Thyroid gland (tissue), 4 donors: ENCODE measurements around the gene ELAPOR1. TPM values are rescaled to one million over a fixed set of nuclear protein-coding genes. Genes with fewer than 3 reads are reported as not detected.

Source experiments
- DNase-seq, 2 donors: peaks; one replicate each; pipeline ENCODE4 v3.0.0-alpha.2; 2019
- H3K27ac ChIP-seq, 3 donors: fragments of 200-600 bp; sonication (generic); 1 replicate in 2 of 3; 2 replicates in 1 of 3; pipeline ENCODE4 v1.5.1; 2016 to 2019; ENCODE audit warnings: mild to moderate bottlenecking in 1 of 3, moderate library complexity in 1 of 3
- H3K27me3 ChIP-seq: fragments of 200-600 bp; sonication (generic); one replicate; pipeline ENCODE4 v1.5.1; 2019
- H3K36me3 ChIP-seq, 2 donors: fragments of 200-600 bp; sonication (generic); one replicate each; pipeline ENCODE4 v1.5.1; 2016 to 2019
- H3K4me1 ChIP-seq, 2 donors: fragments of 200-600 bp; sonication (generic); one replicate each; pipeline ENCODE4 v1.5.1; 2017 to 2019
- H3K4me3 ChIP-seq, 3 donors: fragments of 200-600 bp; sonication (generic); replicated peaks in 1 of 3; 1 replicate in 2 of 3; 2 replicates in 1 of 3; pipeline ENCODE4 v1.5.1; 2016; ENCODE audit warnings: mild to moderate bottlenecking in 1 of 3
- H3K9me3 ChIP-seq: fragments of 200-600 bp; sonication (generic); one replicate; pipeline ENCODE4 v1.5.1; 2017
- CTCF ChIP-seq, 6 experiments: fragments of 200-600 bp in 3 of 6; fragments of 450-650 bp in 3 of 6; sonication (generic) in 3 of 6; IDR thresholded peaks; one replicate each; pipeline ENCODE4 v1.5.1; 2016 to 2019; ENCODE audit warnings: antibody characterized with exemption in 6 of 6, mild to moderate bottlenecking in 2 of 6, inconsistent platforms in 1 of 6, moderate library complexity in 1 of 6
- POLR2A ChIP-seq, 2 donors: fragments of 450-650 bp; IDR thresholded peaks; one replicate each; pipeline ENCODE4 v1.6.1; 2017; ENCODE audit warnings: antibody characterized with exemption in 2 of 2, mild to moderate bottlenecking in 2 of 2, moderate library complexity in 1 of 2
- WGBS, 2 donors: methylation state at CpG; one replicate each; pipeline ENCODE4 v1.1.5; 2017; 5-methylcytosine and 5-hydroxymethylcytosine counted together
- intact Hi-C: fragments of 100-400 bp; cut with DNase I; formaldehyde crosslinking; loops from one replicate; pipeline ENCODE4 v1.15.1; 2023
- total RNA-seq, 4 donors: library from RNA; depleted of rRNA; stranded (reverse); fragments of >200 nt; gene quantifications; one replicate each; pipeline ENCODE4 v1.2.3, GENCODE V29; 2016

Gene ELAPOR1
- total RNA-seq, 4 donors from 2014 or later: 4.7 to 24.0 (median 12.3) TPM

GRCh38 chr1:109133815-109134214 is 19.9 kb downstream of the ELAPOR1 start:
- 43 to 63% methylated on average over 2 of the region's 2 CpGs for WGBS, 2 donors
- Histone ChIP-seq H3K36me3 (no peaks in the 10 kb centered on the region), H3K4me1 (peaks cover 0 to 5% of the 10 kb centered on the region in 2 donors), H3K27ac (peak overlapping the region in 1 of 3 donors; percentile 21), H3K9me3 (no peaks in the 10 kb centered on the region), H3K4me3 (no peak overlapping the region), H3K27me3 (no peaks in the 10 kb centered on the region)
- intact Hi-C loops: no loop called here
- no peak for TF ChIP-seq POLR2A (IDR thresholded peaks at IDR 0.05)
- TF ChIP-seq CTCF (IDR thresholded peaks at IDR 0.05): no peak
- peak; percentile 69 to 79 for DNase-seq

GRCh38 chr1:109134423-109134822 is 20.5 kb downstream of the ELAPOR1 start:
- H3K27me3 ChIP-seq: no peaks in the 10 kb centered on the region

DNA sequence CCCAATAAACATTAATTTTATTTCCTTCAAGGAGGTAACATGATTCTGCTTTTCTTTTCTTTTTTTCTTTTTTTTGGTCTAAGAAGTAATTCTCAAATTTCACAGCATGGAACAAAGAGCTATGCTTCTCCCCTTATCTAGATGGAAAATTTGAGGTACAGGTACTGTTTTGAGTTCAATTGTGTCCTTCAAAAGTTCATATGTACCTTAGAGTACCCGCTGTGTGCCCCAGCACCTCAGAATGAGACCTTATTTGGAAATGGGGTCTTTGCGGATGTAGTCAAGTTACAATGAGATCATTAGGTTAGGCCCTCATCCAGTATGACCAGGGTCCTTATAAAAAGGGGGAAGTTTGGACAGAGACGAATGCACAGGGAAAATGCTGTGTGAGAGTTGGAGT is 22.0 kb downstream of the ELAPOR1 start:
- intact Hi-C loops: no loop called here
- TF ChIP-seq CTCF (IDR thresholded peaks at IDR 0.05): no peak
- no peak for TF ChIP-seq POLR2A (IDR thresholded peaks at IDR 0.05)
- Histone ChIP-seq H3K27ac (no peak overlapping the region), H3K4me3 (no peak overlapping the region), H3K4me1 (peaks cover 0 to 5% of the 10 kb centered on the region in 2 donors), H3K36me3 (no peaks in the 10 kb centered on the region), H3K27me3 (no peaks in the 10 kb centered on the region), H3K9me3 (no peaks in the 10 kb centered on the region)
- 93 to 97% methylated on average over 3 of the region's 3 CpGs for WGBS, 2 donors
- no peak for DNase-seq

More at GRCh38 chr1:109134423-109134822, 20.5 kb downstream of the ELAPOR1 start:
- TF ChIP-seq CTCF (IDR thresholded peaks at IDR 0.05) (no peak), POLR2A (IDR thresholded peaks at IDR 0.05) (no peak)
- 62 to 63% methylated on average over 7 of the region's 7 CpGs for WGBS, 2 donors
- intact Hi-C loops: no loop called here
- H3K9me3 ChIP-seq: no peaks in the 10 kb centered on the region
- no peak overlapping the region for H3K4me3 ChIP-seq
- H3K4me1 ChIP-seq: peaks cover 0 to 5% of the 10 kb centered on the region in 2 donors
- no peak for DNase-seq
- H3K36me3 ChIP-seq: no peaks in the 10 kb centered on the region
- peak overlapping the region in 1 of 3 donors; percentile 21 for H3K27ac ChIP-seq

DNA sequence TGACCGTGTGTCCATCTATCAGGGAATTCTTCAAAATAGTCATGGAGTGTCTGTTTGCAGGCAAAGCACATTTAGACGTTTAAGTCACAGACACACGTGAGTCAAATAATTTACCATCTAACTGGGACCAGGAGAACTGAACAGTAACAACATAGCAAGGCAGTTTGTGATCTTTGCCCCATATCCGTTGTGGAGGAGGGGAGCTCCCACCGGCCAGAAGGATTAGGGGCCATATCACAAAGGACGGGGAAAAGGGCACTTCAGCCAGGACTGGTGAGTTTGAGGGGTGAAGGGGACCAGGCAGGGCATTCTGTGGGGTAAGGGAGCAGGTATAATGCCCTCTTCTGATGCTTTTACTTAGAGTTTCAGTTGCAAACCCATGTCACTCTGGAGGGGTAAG is 22.9 kb downstream of the ELAPOR1 start:
- Histone ChIP-seq H3K4me1 (peaks cover 0 to 5% of the 10 kb centered on the region in 2 donors), H3K27me3 (no peaks in the 10 kb centered on the region), H3K4me3 (no peak overlapping the region), H3K36me3 (no peaks in the 10 kb centered on the region), H3K27ac (no peak overlapping the region), H3K9me3 (no peaks in the 10 kb centered on the region)
- 73 to 93% methylated on average over 6 of the region's 6 CpGs for WGBS, 2 donors
- no peak for TF ChIP-seq CTCF (IDR thresholded peaks at IDR 0.05)
- TF ChIP-seq POLR2A (IDR thresholded peaks at IDR 0.05): no peak
- DNase-seq: no peak
- intact Hi-C loops: no loop called here

DNA sequence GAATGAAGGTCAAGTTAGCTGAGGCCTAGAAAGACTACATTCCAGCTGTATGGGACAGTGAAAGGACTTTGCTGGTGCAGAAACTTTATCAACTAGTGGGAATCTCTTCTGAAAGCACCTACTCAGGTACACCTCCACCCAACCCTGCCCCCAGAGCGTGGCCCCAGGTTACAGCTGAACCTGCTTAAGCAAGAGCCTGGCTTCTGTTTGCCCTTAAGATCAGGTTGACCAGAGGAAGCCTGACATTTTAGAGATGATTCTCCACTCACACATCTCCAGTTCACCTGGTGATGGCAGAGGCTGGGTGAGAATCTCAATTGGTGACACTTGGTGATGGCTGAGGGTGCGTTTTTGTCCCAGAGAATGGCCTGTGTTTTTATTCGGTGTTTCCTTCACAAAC is 24.0 kb downstream of the ELAPOR1 start:
- no peaks in the 10 kb centered on the region for H3K27me3 ChIP-seq
- peaks cover 0 to 5% of the 10 kb centered on the region in 2 donors for H3K4me1 ChIP-seq
- intact Hi-C loops: no loop called here
- no peak overlapping the region for H3K4me3 ChIP-seq
- H3K36me3 ChIP-seq: no peaks in the 10 kb centered on the region
- DNase-seq: no peak
- H3K27ac ChIP-seq: no peak overlapping the region
- TF ChIP-seq CTCF (IDR thresholded peaks at IDR 0.05): no peak
- TF ChIP-seq POLR2A (IDR thresholded peaks at IDR 0.05): no peak
- no peaks in the 10 kb centered on the region for H3K9me3 ChIP-seq
- 94 to 98% methylated on average over 2 to 3 of the region's 3 CpGs for WGBS, 2 donors
